ENCODE results near the gene B3GAT1.

B3GAT1 gene

GRCh38 chr11:134372536-134372935, 39.5 kb downstream of the B3GAT1 start:
- in situ Hi-C loops (cut with HindIII; ENCODE audit: low sequenced_read_pairs): no loop called here
- no peak overlapping the region for H3K4me3 ChIP-seq (ENCODE audit: low read depth, low read length)

GRCh38 chr11:134371436-134372185, 40.4 kb downstream of the B3GAT1 start:
- no peak for TF ChIP-seq CTCF (IDR thresholded peaks at IDR 0.05; ENCODE audit: low read depth, low read length)
- no peak overlapping the region for H3K4me3 ChIP-seq (ENCODE audit: low read depth, low read length)
- no peak for DNase-seq (ENCODE audit: low read depth, low spot score)
- in situ Hi-C loops (cut with HindIII; ENCODE audit: low sequenced_read_pairs): no loop called here

More at GRCh38 chr11:134372536-134372935, 39.5 kb downstream of the B3GAT1 start:
- no peak for TF ChIP-seq CTCF (IDR thresholded peaks at IDR 0.05; ENCODE audit: low read depth, low read length)
- no peak for DNase-seq (ENCODE audit: low read depth, low spot score)

- H3K4me3 ChIP-seq (ENCODE audit: low read depth, low read length): no peak overlapping the region
- DNase-seq (ENCODE audit: low read depth, low spot score): no peak
- in situ Hi-C loops (cut with HindIII; ENCODE audit: low sequenced_read_pairs): no loop called here
- TF ChIP-seq CTCF (IDR thresholded peaks at IDR 0.05; ENCODE audit: low read depth, low read length): no peak
These were observed 41.3 kb downstream of the B3GAT1 start for GRCh38 chr11:134370526-134371435.

GRCh38 chr11:134369656-134370525, 42.2 kb downstream of the B3GAT1 start:
- DNase-seq (ENCODE audit: low read depth, low spot score): no peak
- in situ Hi-C loops (cut with HindIII; ENCODE audit: low sequenced_read_pairs): no loop called here
- H3K4me3 ChIP-seq (ENCODE audit: low read depth, low read length): no peak overlapping the region
- TF ChIP-seq CTCF (IDR thresholded peaks at IDR 0.05; ENCODE audit: low read depth, low read length): no peak

- in situ Hi-C loops (cut with HindIII; ENCODE audit: low sequenced_read_pairs): no loop called here
- DNase-seq (ENCODE audit: low read depth, low spot score): no peak
- no peak for TF ChIP-seq CTCF (IDR thresholded peaks at IDR 0.05; ENCODE audit: low read depth, low read length)
- no peak overlapping the region for H3K4me3 ChIP-seq (ENCODE audit: low read depth, low read length)
These were observed 44.3 kb downstream of the B3GAT1 start for GRCh38 chr11:134367781-134368180.

GRCh38 chr11:134366254-134366653, 45.8 kb downstream of the B3GAT1 start:
- no peak for TF ChIP-seq CTCF (IDR thresholded peaks at IDR 0.05; ENCODE audit: low read depth, low read length)
- no peak for DNase-seq (ENCODE audit: low read depth, low spot score)
- in situ Hi-C loops (cut with HindIII; ENCODE audit: low sequenced_read_pairs): no loop called here
- H3K4me3 ChIP-seq (ENCODE audit: low read depth, low read length): no peak overlapping the region
